SK-N-SH (cell line): ENCODE measurements around the gene KCNS1. TPM values are rescaled to one million over a fixed set of nuclear protein-coding genes. Genes with fewer than 3 reads are reported as not detected.

Experiments
- CTCF ChIA-PET: fragments of 300-600, 350-600 bp; formaldehyde crosslinking; extraction: SDS; loops from one replicate; lab custom pipeline; 2021; lab: Yijun Ruan, JAX
- POLR2A ChIA-PET: fragments of 350-600 bp; sonication (Branson Sonifier 250); formaldehyde crosslinking; extraction: SDS; loops from one replicate; lab custom pipeline; 2020; ENCODE audit warnings: antibody characterized with exemption, inconsistent platforms; lab: Yijun Ruan, JAX
- DNase-seq: peaks from one replicate; pipeline ENCODE4 v3.0.0; 2012
- H2AFZ ChIP-seq: fragments of 200-600 bp; sonication (generic); 2 replicates; pipeline ENCODE4 v1.8.1; 2016; ENCODE audit warnings: antibody characterized with exemption, mild to moderate bottlenecking, low read depth
- H3F3A ChIP-seq: fragments of 200-600 bp; sonication (generic); replicated peaks from 2 replicates; pipeline ENCODE3; 2016; ENCODE audit warnings: antibody characterized with exemption, mild to moderate bottlenecking; ENCODE audit not compliant: insufficient read depth
- H3K27ac ChIP-seq, 2 experiments: fragments of 200-500 bp in 1 of 2; fragments of 200-600 bp in 1 of 2; sonication (Bioruptor generic) in 1 of 2; sonication (generic), shearing (Covaris generic) in 1 of 2; 2 replicates each; pipeline versions ENCODE4 v1.5.1 to v1.6.1; 2014 to 2016; ENCODE audit warnings: low read depth in 2 of 2, inconsistent platforms in 1 of 2, low read length in 1 of 2, mild to moderate bottlenecking in 1 of 2, mixed read lengths in 1 of 2
- H3K27me3 ChIP-seq: fragments of 200-600 bp; sonication (generic), shearing (Covaris generic); 2 replicates; pipeline ENCODE4 v1.6.1; 2016; ENCODE audit warnings: mixed run types; ENCODE audit not compliant: insufficient read depth
- H3K36me3 ChIP-seq, 2 experiments: fragments of 200-500 bp in 1 of 2; fragments of 200-600 bp in 1 of 2; sonication (Bioruptor generic) in 1 of 2; sonication (generic) in 1 of 2; replicated peaks in 1 of 2; 2 replicates each; pipeline versions ENCODE3 to v1.5.1; 2014 to 2016; ENCODE audit warnings: low read length in 1 of 2, mild to moderate bottlenecking in 1 of 2; ENCODE audit not compliant: insufficient read depth in 2 of 2, control insufficient read depth in 1 of 2
- H3K4me1 ChIP-seq, 2 experiments: fragments of 200-500 bp in 1 of 2; fragments of 200-600 bp in 1 of 2; sonication (Bioruptor generic) in 1 of 2; sonication (generic), shearing (Covaris generic) in 1 of 2; 2 replicates each; pipeline versions ENCODE4 v1.5.1 to v1.6.1; 2014 to 2016; ENCODE audit warnings: low read depth in 1 of 2, low read length in 1 of 2, mixed run types in 1 of 2; ENCODE audit not compliant: insufficient read depth in 2 of 2, control insufficient read depth in 1 of 2
- H3K4me2 ChIP-seq: fragments of 200-600 bp; sonication (generic), shearing (Covaris generic); 2 replicates; pipeline ENCODE4 v1.6.1; 2017; ENCODE audit warnings: mixed run types
- H3K4me3 ChIP-seq, 2 experiments: fragments of 200-500 bp in 1 of 2; fragments of 200-600 bp in 1 of 2; sonication (Bioruptor generic) in 1 of 2; sonication (generic), shearing (Covaris generic) in 1 of 2; 2 replicates each; pipeline versions ENCODE4 v1.5.1 to v1.8.1; 2014 to 2016; ENCODE audit warnings: low read depth in 2 of 2, inconsistent platforms in 1 of 2, low read length in 1 of 2, mild to moderate bottlenecking in 1 of 2, mixed read lengths in 1 of 2, moderate library complexity in 1 of 2
- H3K79me2 ChIP-seq: fragments of 200-600 bp; sonication (generic); 2 replicates; pipeline ENCODE4 v1.8.1; 2017; ENCODE audit warnings: mild to moderate bottlenecking; ENCODE audit not compliant: insufficient read depth
- H3K9ac ChIP-seq: fragments of 200-600 bp; sonication (generic); 2 replicates; pipeline ENCODE4 v1.6.1; 2017; ENCODE audit warnings: mixed run types
- H3K9me2 ChIP-seq: fragments of 200-600 bp; sonication (generic); 2 replicates; pipeline ENCODE4 v1.6.1; 2017; ENCODE audit warnings: mixed run types
- H3K9me3 ChIP-seq: fragments of 200-600 bp; sonication (generic); 2 replicates; pipeline ENCODE4 v1.6.1; 2017; ENCODE audit warnings: mixed run types, mild to moderate bottlenecking, moderate library complexity
- H4K20me1 ChIP-seq: fragments of 200-600 bp; sonication (generic); 2 replicates; pipeline ENCODE4 v1.6.1; 2017; ENCODE audit warnings: mild to moderate bottlenecking, mixed run types; ENCODE audit not compliant: insufficient read depth
- CHD2 ChIP-seq: fragments of 150-350 bp; IDR thresholded peaks from 2 replicates; pipeline ENCODE4 v1.6.1; 2018; ENCODE audit warnings: low read length; ENCODE audit not compliant: partially characterized antibody
- CTCF ChIP-seq: fragments of 200-600 bp; sonication (generic); IDR thresholded peaks from 2 replicates; pipeline ENCODE4 v1.6.1; 2017; ENCODE audit warnings: antibody characterized with exemption, mild to moderate bottlenecking, moderate library complexity
- ELF1 ChIP-seq: IDR thresholded peaks from 2 replicates; pipeline ENCODE4 v1.4.0; 2012
- EP300 ChIP-seq, 2 experiments: IDR thresholded peaks; 2 replicates each; pipeline versions ENCODE4 v1.4.0 to v1.6.1; 2012; ENCODE audit warnings: borderline replicate concordance in 1 of 2, low read depth in 1 of 2, low read length in 1 of 2
- EZH2phosphoT487 ChIP-seq: fragments of 200-600 bp; sonication (generic); IDR thresholded peaks from 2 replicates; pipeline ENCODE4 v1.6.1; 2017; ENCODE audit warnings: low read depth, mixed run types, mild to moderate bottlenecking, antibody characterized with exemption, moderate library complexity, borderline replicate concordance
- FOSL2 ChIP-seq: IDR thresholded peaks from 2 replicates; pipeline ENCODE4 v1.4.0; 2012; ENCODE audit warnings: low read depth, mild to moderate bottlenecking, moderate library complexity, borderline replicate concordance
- FOXJ3 ChIP-seq: sonication (generic); formaldehyde crosslinking; IDR thresholded peaks from 2 replicates; pipeline ENCODE4 v1.5.1; 2020; ENCODE audit warnings: mild to moderate bottlenecking, missing genetic modification reagents
- FOXM1 ChIP-seq: IDR thresholded peaks from 2 replicates; pipeline ENCODE4 v1.4.0; 2012; ENCODE audit warnings: low read depth, mild to moderate bottlenecking
- GABPA ChIP-seq: IDR thresholded peaks from 2 replicates; pipeline ENCODE4 v1.4.0; 2012; ENCODE audit warnings: low read depth, mild to moderate bottlenecking
- GATA2 ChIP-seq: sonication (generic); formaldehyde crosslinking; IDR thresholded peaks from 2 replicates; pipeline ENCODE4 v1.5.0; 2020; ENCODE audit warnings: mild to moderate bottlenecking, missing genetic modification reagents
- IRF3 ChIP-seq: fragments of 150-350 bp; IDR thresholded peaks from 2 replicates; pipeline ENCODE4 v1.6.1; 2016; ENCODE audit warnings: mild to moderate bottlenecking, low read depth, low read length
- JUND ChIP-seq: IDR thresholded peaks from 2 replicates; pipeline ENCODE4 v1.4.0; 2012
- MAX ChIP-seq: IDR thresholded peaks from 2 replicates; pipeline ENCODE4 v1.4.0; 2012; ENCODE audit warnings: low read depth
- MXI1 ChIP-seq: IDR thresholded peaks from 2 replicates; pipeline ENCODE4 v1.6.1; 2012; ENCODE audit warnings: mild to moderate bottlenecking, low read depth, low read length, improper control_type of control experiment
- NFIC ChIP-seq: IDR thresholded peaks from 2 replicates; pipeline ENCODE4 v1.4.0; 2012; ENCODE audit warnings: borderline replicate concordance
- NRF1 ChIP-seq: IDR thresholded peaks from 2 replicates; pipeline ENCODE4 v1.6.1; 2012; ENCODE audit warnings: low read depth, mild to moderate bottlenecking, low read length
- PBX3 ChIP-seq: IDR thresholded peaks from 2 replicates; pipeline ENCODE4; 2012
- POLR2AphosphoS5 ChIP-seq: IDR thresholded peaks from 2 replicates; pipeline ENCODE4 v1.6.1; 2012; ENCODE audit warnings: low read depth, low read length
- RAD21 ChIP-seq: IDR thresholded peaks from 2 replicates; pipeline ENCODE4 v1.6.1; 2012; ENCODE audit warnings: mild to moderate bottlenecking, low read length
- RCOR1 ChIP-seq: fragments of 150-350 bp; IDR thresholded peaks from 2 replicates; pipeline ENCODE4 v1.6.1; 2017; ENCODE audit warnings: antibody characterized with exemption, low read length
- RFX5 ChIP-seq: IDR thresholded peaks from 2 replicates; pipeline ENCODE4 v1.6.1; 2012; ENCODE audit warnings: mild to moderate bottlenecking, improper control_type of control experiment, low read length
- RXRA ChIP-seq: IDR thresholded peaks from 2 replicates; pipeline ENCODE4 v1.4.0; 2012; ENCODE audit warnings: low read depth, mild to moderate bottlenecking, borderline replicate concordance
- SIN3A ChIP-seq: IDR thresholded peaks from 2 replicates; pipeline ENCODE4 v1.6.1; 2012; ENCODE audit warnings: low read depth, mild to moderate bottlenecking, low read length, moderate library complexity, borderline replicate concordance
- SMC3 ChIP-seq: IDR thresholded peaks from 2 replicates; pipeline ENCODE4 v1.6.1; 2012; ENCODE audit warnings: low read depth, low read length, improper control_type of control experiment
- TAF1 ChIP-seq: IDR thresholded peaks from 2 replicates; pipeline ENCODE4 v1.6.1; 2012; ENCODE audit warnings: low read depth, mild to moderate bottlenecking, low read length, moderate library complexity, borderline replicate concordance
- TCF12 ChIP-seq: IDR thresholded peaks from 2 replicates; pipeline ENCODE4 v1.4.0; 2012
- USF2 ChIP-seq: fragments of 150-350 bp; IDR thresholded peaks from 2 replicates; pipeline ENCODE4 v1.6.1; 2017; ENCODE audit warnings: antibody characterized with exemption, low read length, low read depth, borderline replicate concordance
- ZBTB33 ChIP-seq: IDR thresholded peaks from 2 replicates; pipeline ENCODE4 v1.4.0; 2012; ENCODE audit warnings: low read depth, borderline replicate concordance
- WGBS: methylation state at CpG from one replicate; pipeline ENCODE4 v1.1.6; 2017; ENCODE audit warnings: low lambda C conversion rate; 5-methylcytosine and 5-hydroxymethylcytosine counted together
- polyA plus RNA-seq, 3 experiments: library from polyadenylated mRNA; depleted of rRNA; stranded (reverse); fragments of >200 nt; gene quantifications; 2 replicates each; pipeline ENCODE4 v1.2.3, GENCODE V29; 2012

Gene KCNS1
- polyA plus RNA-seq, 1 of the 3 experiments (the other 2 are of a cell fraction), result 0.07 TPM

- H3K9me3 ChIP-seq, result no peaks in the 10 kb centered on the region
- TF ChIP-seq EZH2phosphoT487 (no peak), TAF1 (no peak), MAX (no peak), RCOR1 (no peak), RAD21 (peak; percentile 42), SMC3 (peak; percentile 39; the same call in 1 of the 2 replicates), ZBTB33 (no peak), POLR2AphosphoS5 (no peak), EP300 (IDR thresholded peaks at IDR 0.05; ENCODE audit: borderline replicate concordance in 1 of 2, low read depth in 1 of 2, low read length in 1 of 2) (no peak), ELF1 (no peak), USF2 (no peak), NFIC (no peak), FOSL2 (no peak), RXRA (no peak), FOXM1 (no peak), CHD2 (no peak), IRF3 (no peak), TCF12 (no peak), PBX3 (no peak), RFX5 (no peak), FOXJ3 (CRISPR knock-in tag) (no peak), GABPA (peak; percentile 46), MXI1 (no peak), SIN3A (no peak), JUND (no peak), CTCF (peak; percentile 60), GATA2 (CRISPR knock-in tag) (no peak), NRF1 (no peak)
- no peaks in the 10 kb centered on the region for H3K9me2 ChIP-seq
- 20% methylated on average over 20 of the region's 20 CpGs for WGBS
- H3F3A ChIP-seq, result no peaks in the 10 kb centered on the region
- DNase-seq, result peak; percentile 39
- no peak overlapping the region for H3K27ac ChIP-seq
- POLR2A ChIA-PET, result no interaction called here
- no peaks in the 10 kb centered on the region for H4K20me1 ChIP-seq
- CTCF ChIA-PET, result interaction anchor here (0.6 to 2.6 kb wide), 16 partner anchors 9 to 606 kb away, joined by 3 to 20 read pairs (median 4); no protein-coding TSS in a partner anchor
- no peak overlapping the region for H3K9ac ChIP-seq
- H2AFZ ChIP-seq, result no peak overlapping the region
- H3K27me3 ChIP-seq, result peaks cover 18% of the 10 kb centered on the region; the same call in 1 of the 2 replicates
- no peaks in the 10 kb centered on the region for H3K79me2 ChIP-seq
- H3K4me2 ChIP-seq, result no peak overlapping the region
- H3K36me3 ChIP-seq, result no peaks in the 10 kb centered on the region
- no peaks in the 10 kb centered on the region for H3K4me1 ChIP-seq
- peak overlapping the region in 1 of 2 experiments; percentile 23; a peak in 1 of 4 replicates for H3K4me3 ChIP-seq
Measured at GRCh38 chr20:45138561-45139300, 37.8 kb upstream of the KCNS1 start.
